GM21423 (cell line): ENCODE results near the gene EXD3.

Experiments used
- ATAC-seq: cut with Tn5 transposase; IDR thresholded peaks from one replicate; pipeline ENCODE4 v1.9.1; 2021; ENCODE audit warnings: mild to moderate bottlenecking, moderate library complexity; ENCODE audit not compliant: unreplicated experiment

The EXD3 gene

GRCh38 chr9:137449081-137449844, 26.3 kb upstream of the EXD3 start:
- no peak for ATAC-seq

- no peak for ATAC-seq
Observed at GRCh38 chr9:137448602-137448962, 25.6 kb upstream of the EXD3 start.

- ATAC-seq: no peak
Observed at GRCh38 chr9:137447722-137448601, 25.0 kb upstream of the EXD3 start.

GRCh38 chr9:137446851-137447471, 24.0 kb upstream of the EXD3 start:
- no peak for ATAC-seq

GRCh38 chr9:137445930-137446431, 23.0 kb upstream of the EXD3 start:
- no peak for ATAC-seq

GRCh38 chr9:137445275-137445807, 22.4 kb upstream of the EXD3 start:
- ATAC-seq: peak; percentile 70

GRCh38 chr9:137444106-137444790, 21.3 kb upstream of the EXD3 start:
- no peak for ATAC-seq

GRCh38 chr9:137441935-137442321, 19.0 kb upstream of the EXD3 start:
- ATAC-seq: no peak

- no peak for ATAC-seq
Observed at GRCh38 chr9:137441289-137441934, 18.4 kb upstream of the EXD3 start, which contains the start of gene ENTPD8. TSS of gene ENTPD8 (minus strand) at chr9:137441357. CDS start at chr9:137438285, 3,072 bp downstream.

GRCh38 chr9:137439158-137439714, 16.3 kb upstream of the EXD3 start:
- ATAC-seq: no peak

GRCh38 chr9:137438591-137439157, 15.7 kb upstream of the EXD3 start:
- ATAC-seq: no peak

GRCh38 chr9:137437691-137438590, 15.0 kb upstream of the EXD3 start:
- no peak for ATAC-seq

- no peak for ATAC-seq
Observed at GRCh38 chr9:137436761-137437600, 14.0 kb upstream of the EXD3 start.

- no peak for ATAC-seq
Observed at GRCh38 chr9:137435980-137436760, 13.2 kb upstream of the EXD3 start.

GRCh38 chr9:137435381-137435891, 12.5 kb upstream of the EXD3 start:
- ATAC-seq: no peak
